Measurements from ENCODE around the gene TENT4A. TPM values are rescaled to one million over a fixed set of nuclear protein-coding genes. Genes with fewer than 3 reads are reported as not detected.

TENT4A gene
- total RNA-seq, 1 experiment from 2014 or later: 29.6 TPM

DNA sequence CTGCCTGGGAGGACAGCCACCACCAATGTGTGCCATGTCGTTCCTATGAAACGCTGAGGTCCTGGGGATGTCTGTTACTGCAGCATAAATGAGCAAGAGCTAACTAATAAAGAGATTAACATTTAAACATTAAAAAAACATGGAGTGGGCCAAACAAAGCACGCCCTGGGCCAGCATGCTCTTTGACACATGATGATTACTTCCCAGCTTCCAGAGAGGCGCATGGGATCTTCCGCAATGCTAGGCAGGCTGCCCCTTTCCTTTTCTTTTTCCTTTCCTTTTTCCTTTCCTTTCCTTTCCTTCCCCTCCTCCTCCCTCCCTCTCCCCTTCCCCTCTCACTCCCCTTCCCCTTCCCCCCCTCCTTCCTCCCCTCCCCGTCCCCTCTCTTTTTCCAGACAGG lies 10.6 kb upstream of the TENT4A start:
- BruUV-seq (replicated peaks): no TSS peak
- H3K27me3 ChIP-seq (ENCODE audit: control insufficient read depth, insufficient read depth, low read length): peaks cover 9% of the 10 kb centered on the region
- intact Hi-C loops (cut with micrococcal nuclease; ENCODE audit: unreplicated experiment) (no loop called here), in situ Hi-C loops (cut with HindIII; ENCODE audit: low pct_unique_long_range_greater_than_20kb, low sequenced_read_pairs) (no loop called here)
- H3K9me3 ChIP-seq (ENCODE audit: control insufficient read depth, insufficient read depth, low read depth, low read length): no peaks in the 10 kb centered on the region
- ChIA-PET CTCF (no interaction called here), POLR2A (no interaction called here)
- H3K36me3 ChIP-seq (ENCODE audit: control insufficient read depth, insufficient read depth, low read length): no peaks in the 10 kb centered on the region
- no peak overlapping the region for H3K27ac ChIP-seq (ENCODE audit: low read length)
- no peak overlapping the region for H3K4me3 ChIP-seq (ENCODE audit: low read depth in 2 of 2, low read length in 2 of 2)
- DNase-seq (ENCODE audit: low read depth, low spot score) (no peak), ATAC-seq (no peak)
- no peaks in the 10 kb centered on the region for H3K4me1 ChIP-seq (ENCODE audit: control insufficient read depth, insufficient read depth, low read length)
- TF ChIP-seq TCF7L2 (IDR thresholded peaks at IDR 0.05; ENCODE audit: low read depth, low read length): no peak
- no peak for TF ChIP-seq REST (IDR thresholded peaks at IDR 0.05; ENCODE audit: insufficient read depth in 1 of 2, low read depth in 2 of 2, low read length in 1 of 2)
- TF ChIP-seq POLR2AphosphoS5 (IDR thresholded peaks at IDR 0.05; ENCODE audit: low read depth, low read length): no peak
- TF ChIP-seq CTCF (IDR thresholded peaks at IDR 0.05): no peak
- TF ChIP-seq SIN3A (IDR thresholded peaks at IDR 0.05; ENCODE audit: borderline replicate concordance, insufficient read depth, low read depth, low read length): no peak

DNA sequence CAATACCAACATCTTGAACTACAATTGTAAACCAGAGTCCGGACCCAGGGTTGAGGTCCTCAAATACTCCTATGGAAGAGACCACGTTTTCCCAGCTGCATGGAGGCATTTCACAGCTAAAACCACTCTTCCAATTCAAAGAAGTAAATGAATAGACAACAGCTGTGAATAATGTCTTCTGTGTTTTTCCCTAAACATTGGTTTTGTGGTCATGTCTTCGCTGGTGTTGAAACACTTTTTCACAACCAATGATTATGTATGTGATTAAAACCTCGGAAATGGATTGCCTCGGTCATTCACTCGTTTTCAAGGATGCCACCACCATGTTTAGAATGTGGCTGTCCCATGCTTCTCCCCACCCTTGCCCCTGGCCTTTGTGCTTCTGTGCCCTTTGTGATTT lies 9.4 kb upstream of the TENT4A start:
- ChIA-PET CTCF (no interaction called here), POLR2A (no interaction called here)
- DNase-seq (ENCODE audit: low read depth, low spot score) (no peak), ATAC-seq (no peak)
- intact Hi-C loops (cut with micrococcal nuclease; ENCODE audit: unreplicated experiment) (no loop called here), in situ Hi-C loops (cut with HindIII; ENCODE audit: low pct_unique_long_range_greater_than_20kb, low sequenced_read_pairs) (no loop called here)
- TF ChIP-seq CTCF (IDR thresholded peaks at IDR 0.05): no peak
- no peak for TF ChIP-seq SIN3A (IDR thresholded peaks at IDR 0.05; ENCODE audit: borderline replicate concordance, insufficient read depth, low read depth, low read length)
- no peak for TF ChIP-seq POLR2AphosphoS5 (IDR thresholded peaks at IDR 0.05; ENCODE audit: low read depth, low read length)
- no peak for TF ChIP-seq TCF7L2 (IDR thresholded peaks at IDR 0.05; ENCODE audit: low read depth, low read length)
- no peak for TF ChIP-seq REST (IDR thresholded peaks at IDR 0.05; ENCODE audit: insufficient read depth in 1 of 2, low read depth in 2 of 2, low read length in 1 of 2)
- no TSS peak for BruUV-seq (replicated peaks)
- Histone ChIP-seq H3K27ac (ENCODE audit: low read length) (no peak overlapping the region), H3K36me3 (ENCODE audit: control insufficient read depth, insufficient read depth, low read length) (no peaks in the 10 kb centered on the region), H3K9me3 (ENCODE audit: control insufficient read depth, insufficient read depth, low read depth, low read length) (no peaks in the 10 kb centered on the region), H3K4me3 (ENCODE audit: low read depth in 2 of 2, low read length in 2 of 2) (no peak overlapping the region), H3K4me1 (ENCODE audit: control insufficient read depth, insufficient read depth, low read length) (no peaks in the 10 kb centered on the region), H3K27me3 (ENCODE audit: control insufficient read depth, insufficient read depth, low read length) (0 out of 2 replicates have a peak, but pooled peaks cover 2% of the 10 kb centered on the region)
